ENCODE measurements around the gene COL12A1. TPM values are rescaled to one million over a fixed set of nuclear protein-coding genes. Genes with fewer than 3 reads are reported as not detected.
A peak's percentile ranks its signal among the peaks of the same experiment; 100 is the strongest.

COL12A1 gene
- total RNA-seq, 1 donor from 2014 or later = 24.3 TPM

GRCh38 chr6:75211920-75212590 is 6.2 kb upstream of the COL12A1 start:
- peaks cover 16% of the 10 kb centered on the region for H3K27me3 ChIP-seq (ENCODE audit: control insufficient read depth, insufficient read depth, low read length)
- no peak for TF ChIP-seq CTCF (IDR thresholded peaks at IDR 0.05; ENCODE audit: insufficient read depth, low read length, poor library complexity, severe bottlenecking)
- no peak for DNase-seq (ENCODE audit: low read depth)
- no peaks in the 10 kb centered on the region for H3K36me3 ChIP-seq (ENCODE audit: control insufficient read depth, insufficient read depth, low read length)
- H3K4me3 ChIP-seq (ENCODE audit: low read depth, low read length) = no peak overlapping the region

GRCh38 chr6:75210885-75211739 is 5.3 kb upstream of the COL12A1 start:
- no peak for DNase-seq (ENCODE audit: low read depth)
- H3K36me3 ChIP-seq (ENCODE audit: control insufficient read depth, insufficient read depth, low read length) = no peaks in the 10 kb centered on the region
- peak; percentile 69 for TF ChIP-seq CTCF (IDR thresholded peaks at IDR 0.05; ENCODE audit: insufficient read depth, low read length, poor library complexity, severe bottlenecking)
- no peak overlapping the region for H3K4me3 ChIP-seq (ENCODE audit: low read depth, low read length)
- H3K27me3 ChIP-seq (ENCODE audit: control insufficient read depth, insufficient read depth, low read length) = peaks cover 20% of the 10 kb centered on the region

DNA sequence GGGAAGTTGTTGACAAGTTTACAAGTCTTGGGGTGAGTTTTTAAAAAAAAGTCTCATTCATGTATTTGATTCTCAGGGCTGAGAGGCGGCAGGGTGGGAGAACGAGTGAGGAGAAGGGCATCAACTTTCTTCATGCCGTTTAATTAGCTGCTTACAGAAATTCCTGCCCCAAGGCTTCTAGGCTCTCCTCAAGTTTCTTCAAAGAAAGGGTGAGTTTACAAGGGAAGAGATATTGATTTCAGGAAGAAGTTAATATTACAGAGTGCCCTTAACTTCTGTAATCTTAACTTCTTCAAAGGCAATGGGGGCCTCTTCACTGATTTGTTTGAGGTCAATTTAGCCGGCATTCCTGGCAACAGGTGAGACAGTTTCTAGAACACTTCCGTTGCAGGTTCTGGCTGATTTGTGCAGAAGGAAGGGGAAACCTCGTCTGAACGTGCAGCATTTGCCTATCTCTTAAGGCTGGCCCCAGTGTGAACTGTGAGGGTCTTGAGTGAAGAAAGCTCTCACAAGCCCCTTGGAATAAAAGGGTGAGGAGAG is 3.4 kb upstream of the COL12A1 start:
- no peak for DNase-seq (ENCODE audit: low read depth)
- no peak for TF ChIP-seq CTCF (IDR thresholded peaks at IDR 0.05; ENCODE audit: insufficient read depth, low read length, poor library complexity, severe bottlenecking)
- no peaks in the 10 kb centered on the region for H3K36me3 ChIP-seq (ENCODE audit: control insufficient read depth, insufficient read depth, low read length)
- H3K4me3 ChIP-seq (ENCODE audit: low read depth, low read length) = no peak overlapping the region
- peaks cover 20% of the 10 kb centered on the region for H3K27me3 ChIP-seq (ENCODE audit: control insufficient read depth, insufficient read depth, low read length)

- H3K4me3 ChIP-seq (ENCODE audit: low read depth, low read length) = no peak overlapping the region
- no peak for DNase-seq (ENCODE audit: low read depth)
- peaks cover 20% of the 10 kb centered on the region for H3K27me3 ChIP-seq (ENCODE audit: control insufficient read depth, insufficient read depth, low read length)
- peak; percentile 87 for TF ChIP-seq CTCF (IDR thresholded peaks at IDR 0.05; ENCODE audit: insufficient read depth, low read length, poor library complexity, severe bottlenecking)
- no peaks in the 10 kb centered on the region for H3K36me3 ChIP-seq (ENCODE audit: control insufficient read depth, insufficient read depth, low read length)
Observed at GRCh38 chr6:75208298-75209183, 2.7 kb upstream of the COL12A1 start.

DNA sequence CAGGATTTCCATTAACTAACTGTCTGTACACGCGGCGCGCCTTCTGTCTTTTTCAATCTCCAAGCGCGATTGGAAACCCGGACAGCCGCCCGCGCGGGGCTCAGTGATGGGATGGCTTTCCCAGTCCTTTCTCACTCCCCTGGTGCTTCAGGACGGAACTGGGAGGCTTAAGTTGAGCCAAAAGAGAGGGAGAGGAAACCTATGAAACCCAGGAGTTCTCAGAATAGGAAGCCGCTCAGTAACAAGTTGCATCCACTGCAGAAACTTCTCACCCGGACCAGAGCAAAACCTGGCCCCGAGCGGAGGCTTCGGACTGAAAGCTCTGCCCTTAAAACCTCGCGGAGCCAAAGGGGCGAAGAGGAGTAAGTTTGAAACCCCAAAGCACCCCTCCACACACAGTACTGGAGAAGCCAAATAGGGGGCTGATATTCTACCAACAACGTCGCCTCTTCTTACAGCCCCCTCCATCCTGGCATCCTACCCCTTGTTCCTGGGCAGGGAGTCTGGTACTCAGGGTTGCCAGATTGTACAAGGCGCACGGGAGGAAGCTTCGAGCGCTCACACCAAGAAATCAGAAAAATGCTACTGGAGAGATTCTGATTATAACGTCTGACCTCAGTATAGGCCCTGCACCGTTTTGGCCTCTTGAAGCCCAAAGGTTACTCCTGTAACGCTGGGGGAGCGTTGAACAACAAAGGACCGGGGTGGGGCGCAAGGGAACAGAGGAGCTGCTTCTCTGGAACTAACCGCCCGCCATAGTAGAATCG is 906 bp upstream of the COL12A1 start:
- no peaks in the 10 kb centered on the region for H3K36me3 ChIP-seq (ENCODE audit: control insufficient read depth, insufficient read depth, low read length)
- no peak for TF ChIP-seq CTCF (IDR thresholded peaks at IDR 0.05; ENCODE audit: insufficient read depth, low read length, poor library complexity, severe bottlenecking)
- H3K27me3 ChIP-seq (ENCODE audit: control insufficient read depth, insufficient read depth, low read length) = peaks cover 16% of the 10 kb centered on the region
- DNase-seq (ENCODE audit: low read depth) = no peak
- peak overlapping the region; percentile 65 for H3K4me3 ChIP-seq (ENCODE audit: low read depth, low read length)
